ENCODE results near the gene RCAN1. TPM values are rescaled to one million over a fixed set of nuclear protein-coding genes. Genes with fewer than 3 reads are reported as not detected.

The RCAN1 gene
- total and polyA plus RNA-seq, 2 of the 8 experiments (the other 6 are each of a cell fraction or from before 2014, with no cell fraction given), result 1.7 to 6.4 TPM

DNA sequence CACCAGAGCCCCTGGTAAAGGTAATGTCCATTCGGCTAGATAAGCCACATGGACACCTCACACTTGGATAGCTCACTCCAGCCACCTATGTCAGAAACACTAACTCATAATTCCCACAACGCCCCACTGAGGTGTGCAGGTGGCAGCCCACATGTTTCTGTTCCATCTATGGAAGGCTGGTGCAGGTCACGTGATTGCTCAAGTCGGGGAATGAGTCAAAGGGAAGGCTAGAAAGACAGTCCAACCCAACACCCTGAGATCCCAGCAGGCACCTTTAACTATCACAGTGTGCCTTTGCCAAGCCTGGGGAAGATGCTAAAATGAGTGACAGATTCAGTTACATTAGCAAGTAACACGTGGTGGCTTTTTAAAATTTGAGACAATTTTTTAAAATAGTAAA is 57.7 kb downstream of the RCAN1 start:
- Histone ChIP-seq H3K4me2 (ENCODE audit: insufficient read depth in 1 of 2, low read depth in 2 of 2, low read length in 2 of 2) (no peak overlapping the region), H3K9me3 (ENCODE audit: insufficient read depth in 2 of 2, low read depth in 1 of 2, low read length in 1 of 2) (peaks cover 6 to 16% of the 10 kb centered on the region in 2 experiments; a peak in 2 of 4 replicates), H3K4me3 (ENCODE audit: extremely low read depth in 1 of 4, insufficient read depth in 2 of 4, low read depth in 3 of 4, low read length in 4 of 4) (no peak overlapping the region), H2AK5ac (ENCODE audit: low read depth, low read length) (no peak overlapping the region; the same call in 1 of the 2 replicates), H3K27ac (ENCODE audit: low read depth, low read length) (no peak overlapping the region), H4K91ac (replicated peaks; ENCODE audit: insufficient read length, low read length) (no peak overlapping the region), H2BK20ac (ENCODE audit: low read length) (no peak overlapping the region), H3K9ac (replicated peaks in 1 of 4; ENCODE audit: extremely low read depth in 1 of 4, low read depth in 3 of 4, low read length in 3 of 4) (no peak overlapping the region), H3K79me2 (ENCODE audit: control insufficient read depth in 1 of 2, insufficient read depth in 2 of 2, low read length in 2 of 2) (no peaks in the 10 kb centered on the region), H2BK12ac (ENCODE audit: low read depth, low read length) (no peak overlapping the region), H3K4me1 (replicated peaks in 1 of 4; ENCODE audit: control insufficient read depth in 3 of 4, insufficient read depth in 4 of 4, low read length in 3 of 4) (no peaks in the 10 kb centered on the region), H2AFZ (ENCODE audit: low read length) (no peak overlapping the region), H4K5ac (ENCODE audit: insufficient read length, low read depth, low read length) (no peak overlapping the region), H2BK120ac (replicated peaks; ENCODE audit: low read depth, low read length) (no peak overlapping the region), H3K56ac (replicated peaks; ENCODE audit: insufficient read length, low read depth, low read length) (no peak overlapping the region), H3K14ac (ENCODE audit: insufficient read length) (no peak overlapping the region), H3K18ac (ENCODE audit: extremely low read depth, low read length) (no peak overlapping the region), H2BK15ac (ENCODE audit: low read length) (no peak overlapping the region), H3K27me3 (replicated peaks in 1 of 4; ENCODE audit: control insufficient read depth in 3 of 4, extremely low read depth in 1 of 4, insufficient read depth in 3 of 4, low read length in 3 of 4) (no peaks in the 10 kb centered on the region), H4K20me1 (replicated peaks in 1 of 2; ENCODE audit: control insufficient read depth in 1 of 2, insufficient read depth in 2 of 2, low read length in 2 of 2) (no peaks in the 10 kb centered on the region), H4K8ac (ENCODE audit: extremely low read depth, insufficient read depth, low read length) (no peak overlapping the region), H3K4ac (replicated peaks; ENCODE audit: insufficient read length, low read depth, low read length) (no peak overlapping the region), H3K79me1 (ENCODE audit: low read depth, low read length) (no peaks in the 10 kb centered on the region), H3K23ac (ENCODE audit: insufficient read length) (no peak overlapping the region), H3K23me2 (ENCODE audit: low read depth, low read length) (no peaks in the 10 kb centered on the region), H3K36me3 (ENCODE audit: control insufficient read depth in 2 of 4, insufficient read depth in 4 of 4, low read length in 3 of 4) (peaks cover 0 to 2% (median 0%) of the 10 kb centered on the region in 4 experiments; a peak in 1 of 8 replicates), H2BK5ac (ENCODE audit: low read depth, low read length) (no peak overlapping the region)
- DNase-seq (ENCODE audit: low read depth in 1 of 2, low spot score in 2 of 2) (no peak), FAIRE-seq (no peak)
- 89% methylated on average over 5 of the region's 5 CpGs; no CpG with 5 or more reads in 1 of the 2 experiments for WGBS, 2 experiments (ENCODE audit: extremely low coverage in 1 of 2, insufficient coverage in 1 of 2, insufficient read length in 1 of 2, insufficient replicate concordance in 2 of 2, low coverage in 1 of 2, low lambda C conversion rate in 2 of 2, missing lambda C conversion rate in 1 of 2)
- POLR2A ChIA-PET (ENCODE audit: partially characterized antibody), result interaction anchor here (1.6 kb wide), 1 partner anchor 11 kb away, joined by 3 read pairs; no protein-coding TSS in a partner anchor
- CTCF ChIA-PET (ENCODE audit: partially characterized antibody), result interaction anchor here (0.9 to 2.9 kb wide), 3 partner anchors 12 to 107 kb away, joined by 3 to 10 read pairs (median 3); no protein-coding TSS in a partner anchor
- TF ChIP-seq CREB1 (IDR thresholded peaks at IDR 0.05), result no peak
- TF ChIP-seq POLR2A (IDR thresholded peaks at IDR 0.05; ENCODE audit: control extremely low read depth in 1 of 2, low read depth in 2 of 2, low read length in 2 of 2), result no peak
- no peak for TF ChIP-seq RBBP5 (IDR thresholded peaks at IDR 0.05; ENCODE audit: borderline replicate concordance, low read depth, low read length)
- TF ChIP-seq EZH2 (IDR thresholded peaks at IDR 0.05; ENCODE audit: low read depth, low read length, severe bottlenecking), result no peak
- no peak for TF ChIP-seq SP4 (IDR thresholded peaks at IDR 0.05; ENCODE audit: low read length)
- TF ChIP-seq CEBPB (IDR thresholded peaks at IDR 0.05; ENCODE audit: low read depth, low read length), result no peak
- no peak for TF ChIP-seq BCL11A (IDR thresholded peaks at IDR 0.05; ENCODE audit: low read depth in 2 of 2, low read length in 2 of 2)
- TF ChIP-seq KDM1A (IDR thresholded peaks at IDR 0.05; ENCODE audit: borderline replicate concordance, low read length), result no peak
- TF ChIP-seq CBX8 (IDR thresholded peaks at IDR 0.05; ENCODE audit: borderline replicate concordance, low read depth, low read length), result no peak
- TF ChIP-seq JUN (IDR thresholded peaks at IDR 0.05; ENCODE audit: low read depth, low read length), result no peak
- no peak for TF ChIP-seq GTF2F1 (IDR thresholded peaks at IDR 0.05; ENCODE audit: borderline replicate concordance, low read depth, low read length)
- no peak for TF ChIP-seq CHD1 (IDR thresholded peaks at IDR 0.05; ENCODE audit: low read depth, low read length)
- no peak for TF ChIP-seq E2F6 (IDR thresholded peaks at IDR 0.05)
- TF ChIP-seq BRCA1 (IDR thresholded peaks at IDR 0.05; ENCODE audit: low read depth, low read length), result no peak
- TF ChIP-seq KDM5A (IDR thresholded peaks at IDR 0.05; ENCODE audit: low read length), result no peak
